DOHH2 (cell line): Measurements from ENCODE around the gene PCAT6.

Experiments used
- H3F3A ChIP-seq: fragments of 200-600 bp; sonication (generic), shearing (Covaris generic); 2 replicates; pipeline ENCODE4 v1.6.0; 2016; ENCODE audit warnings: antibody characterized with exemption, mild to moderate bottlenecking; ENCODE audit not compliant: control insufficient read depth, insufficient read depth
- H3K27ac ChIP-seq: fragments of 200-600 bp; sonication (generic); 2 replicates; pipeline ENCODE4 v1.5.1; 2014; ENCODE audit warnings: low read depth, mild to moderate bottlenecking, low read length, moderate library complexity
- H3K27me3 ChIP-seq: fragments of 200-600 bp; sonication (generic); 2 replicates; pipeline ENCODE4 v1.6.1; 2014; ENCODE audit warnings: mild to moderate bottlenecking, low read length, mixed read lengths; ENCODE audit not compliant: control insufficient read depth
- H3K36me3 ChIP-seq: fragments of 200-600 bp; sonication (generic); 2 replicates; pipeline ENCODE4 v1.6.1; 2014; ENCODE audit warnings: mild to moderate bottlenecking, low read length, moderate library complexity, mixed read lengths; ENCODE audit not compliant: control insufficient read depth
- H3K4me1 ChIP-seq: fragments of 200-600 bp; sonication (generic); 2 replicates; pipeline ENCODE4 v1.6.1; 2014; ENCODE audit warnings: mild to moderate bottlenecking, low read length, mixed read lengths; ENCODE audit not compliant: control insufficient read depth
- H3K4me2 ChIP-seq: fragments of 200-600 bp; sonication (generic); 2 replicates; pipeline ENCODE4 v1.6.0; 2014; ENCODE audit warnings: mild to moderate bottlenecking, low read length, moderate library complexity
- H3K4me3 ChIP-seq: fragments of 200-600 bp; sonication (generic); 2 replicates; pipeline ENCODE4 v1.5.1; 2014; ENCODE audit warnings: mild to moderate bottlenecking, low read length, mixed read lengths
- H3K79me2 ChIP-seq: fragments of 200-600 bp; sonication (generic); 2 replicates; pipeline ENCODE4 v1.6.1; 2014; ENCODE audit warnings: mild to moderate bottlenecking, low read length, mixed read lengths; ENCODE audit not compliant: control insufficient read depth
- H3K9me2 ChIP-seq: fragments of 200-600 bp; sonication (generic); replicated peaks from 2 replicates; pipeline ENCODE4 v1.6.1; 2014; ENCODE audit warnings: mild to moderate bottlenecking, low read length, mixed read lengths; ENCODE audit not compliant: control insufficient read depth
- H3K9me3 ChIP-seq: fragments of 200-600 bp; sonication (generic); 2 replicates; pipeline ENCODE4 v1.6.1; 2014; ENCODE audit warnings: antibody characterized with exemption, low read length, mixed read lengths; ENCODE audit not compliant: control insufficient read depth, insufficient read depth
- H4K20me1 ChIP-seq: fragments of 200-600 bp; sonication (generic); 2 replicates; pipeline ENCODE4 v1.6.0; 2014; ENCODE audit warnings: low read depth, mild to moderate bottlenecking, antibody characterized with exemption, low read length, moderate library complexity; ENCODE audit not compliant: control insufficient read depth, insufficient read depth
- EZH2phosphoT487 ChIP-seq: fragments of 200-600 bp; sonication (generic); IDR thresholded peaks from 2 replicates; pipeline ENCODE4 v1.6.1; 2017; ENCODE audit warnings: borderline replicate concordance, mild to moderate bottlenecking, antibody characterized with exemption, low read length, moderate library complexity, mixed read lengths
- TF ChIP-seq, protein P1 (sequence below): fragments of 200-600 bp; sonication (generic); IDR thresholded peaks from one replicate; pipeline ENCODE4 v1.5.1; 2014; ENCODE audit warnings: antibody characterized with exemption, mild to moderate bottlenecking, low read depth, low read length; ENCODE audit not compliant: poor library complexity, severe bottlenecking

Gene PCAT6

GRCh38 chr1:202858789-202859414 is 48.1 kb downstream of the PCAT6 start:
- Histone ChIP-seq H3K4me2 (no peak overlapping the region), H3K9me3 (no peaks in the 10 kb centered on the region), H3K36me3 (no peaks in the 10 kb centered on the region), H4K20me1 (no peaks in the 10 kb centered on the region), H3K27ac (no peak overlapping the region), H3K79me2 (no peaks in the 10 kb centered on the region), H3K4me1 (no peaks in the 10 kb centered on the region), H3K9me2 (no peaks in the 10 kb centered on the region), H3F3A (no peaks in the 10 kb centered on the region), H3K27me3 (peaks cover 35% of the 10 kb centered on the region), H3K4me3 (no peak overlapping the region)
- TF ChIP-seq EZH2phosphoT487: no peak
- TF ChIP-seq, protein P1, sequence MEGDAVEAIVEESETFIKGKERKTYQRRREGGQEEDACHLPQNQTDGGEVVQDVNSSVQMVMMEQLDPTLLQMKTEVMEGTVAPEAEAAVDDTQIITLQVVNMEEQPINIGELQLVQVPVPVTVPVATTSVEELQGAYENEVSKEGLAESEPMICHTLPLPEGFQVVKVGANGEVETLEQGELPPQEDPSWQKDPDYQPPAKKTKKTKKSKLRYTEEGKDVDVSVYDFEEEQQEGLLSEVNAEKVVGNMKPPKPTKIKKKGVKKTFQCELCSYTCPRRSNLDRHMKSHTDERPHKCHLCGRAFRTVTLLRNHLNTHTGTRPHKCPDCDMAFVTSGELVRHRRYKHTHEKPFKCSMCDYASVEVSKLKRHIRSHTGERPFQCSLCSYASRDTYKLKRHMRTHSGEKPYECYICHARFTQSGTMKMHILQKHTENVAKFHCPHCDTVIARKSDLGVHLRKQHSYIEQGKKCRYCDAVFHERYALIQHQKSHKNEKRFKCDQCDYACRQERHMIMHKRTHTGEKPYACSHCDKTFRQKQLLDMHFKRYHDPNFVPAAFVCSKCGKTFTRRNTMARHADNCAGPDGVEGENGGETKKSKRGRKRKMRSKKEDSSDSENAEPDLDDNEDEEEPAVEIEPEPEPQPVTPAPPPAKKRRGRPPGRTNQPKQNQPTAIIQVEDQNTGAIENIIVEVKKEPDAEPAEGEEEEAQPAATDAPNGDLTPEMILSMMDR: no peak

DNA sequence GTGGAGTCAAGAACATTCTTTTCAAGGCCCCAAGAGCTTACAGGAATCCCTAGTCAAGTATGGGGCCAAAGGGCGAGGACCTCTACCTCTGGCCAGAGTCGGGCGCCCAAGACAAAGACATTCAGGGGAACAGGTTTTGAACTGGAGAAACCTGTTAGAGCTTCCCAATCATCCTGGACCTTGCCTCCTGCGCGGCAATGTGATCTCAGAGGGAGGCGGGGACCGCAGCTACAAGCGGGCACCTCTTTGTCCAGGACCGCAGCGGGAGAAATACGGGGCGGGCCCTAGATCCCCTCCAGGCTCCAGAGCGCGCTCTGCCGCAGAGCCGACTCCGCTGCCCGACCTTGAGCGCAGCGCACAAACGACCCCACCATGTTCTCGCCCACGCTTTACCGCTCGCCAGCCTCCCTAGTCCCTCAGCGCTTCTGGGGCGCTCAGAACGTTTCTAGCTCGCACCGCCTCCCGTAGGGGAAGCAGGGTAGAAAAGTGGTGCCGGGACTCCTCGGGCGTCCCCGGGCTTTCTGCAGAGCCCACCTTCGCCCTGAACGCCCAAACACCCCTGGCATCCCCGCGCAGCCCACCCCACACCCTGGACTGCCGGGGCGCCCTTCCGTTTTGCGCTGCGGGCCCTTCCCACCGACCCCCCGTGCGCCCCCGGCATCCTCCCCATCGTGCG is 50.1 kb downstream of the PCAT6 start:
- Histone ChIP-seq H3K4me1 (no peaks in the 10 kb centered on the region), H3K9me3 (no peaks in the 10 kb centered on the region), H3K27me3 (peaks cover 39% of the 10 kb centered on the region), H3K4me2 (no peak overlapping the region), H3K9me2 (no peaks in the 10 kb centered on the region), H3K36me3 (no peaks in the 10 kb centered on the region), H3K79me2 (no peaks in the 10 kb centered on the region), H3K4me3 (no peak overlapping the region), H3K27ac (no peak overlapping the region), H3F3A (no peaks in the 10 kb centered on the region), H4K20me1 (no peaks in the 10 kb centered on the region)
- TF ChIP-seq EZH2phosphoT487: 0 out of 2 replicates have a peak, but pooled peaks have one; percentile 31
- TF ChIP-seq, protein P1: no peak
